HepG2 (cell line): ENCODE results near the gene FBXL12. TPM values are rescaled to one million over a fixed set of nuclear protein-coding genes. Genes with fewer than 3 reads are reported as not detected.

Source experiments
- BORCS8-MEF2B ChIP-seq: sonication (generic); formaldehyde crosslinking; IDR thresholded peaks from 2 replicates; pipeline ENCODE4 v1.8.0; 2022; ENCODE audit warnings: mild to moderate bottlenecking, missing genetic modification reagents
- ERF ChIP-seq: IDR thresholded peaks from 2 replicates; pipeline ENCODE4 v1.6.1; 2018; ENCODE audit warnings: missing biosample characterization, missing genetic modification reagents
- MAZ ChIP-seq, 2 experiments: sonication (generic) in 1 of 2; formaldehyde crosslinking in 1 of 2; IDR thresholded peaks; 2 replicates each; pipeline versions ENCODE4 v1.5.0 to v1.6.1; 2012 to 2020; ENCODE audit warnings: low read depth in 2 of 2, mild to moderate bottlenecking in 2 of 2, borderline replicate concordance in 1 of 2, improper control_type of control experiment in 1 of 2, low read length in 1 of 2, missing genetic modification reagents in 1 of 2, moderate library complexity in 1 of 2
- MEF2D ChIP-seq: sonication (generic); formaldehyde crosslinking; IDR thresholded peaks from 2 replicates; pipeline ENCODE4 v1.5.1; 2020; ENCODE audit warnings: mild to moderate bottlenecking, missing genetic modification reagents
- ONECUT2 ChIP-seq: sonication (generic); formaldehyde crosslinking; IDR thresholded peaks from 2 replicates; pipeline ENCODE4 v1.4.0; 2020; ENCODE audit warnings: missing genetic modification reagents
- RAD21 ChIP-seq: fragments of 450-650 bp; formaldehyde crosslinking; IDR thresholded peaks from 2 replicates; pipeline ENCODE4 v1.5.0; 2020; ENCODE audit warnings: mild to moderate bottlenecking
- SMYD3 ChIP-seq: sonication (generic); formaldehyde crosslinking; IDR thresholded peaks from 2 replicates; pipeline ENCODE4 v1.8.1; 2023; ENCODE audit warnings: mild to moderate bottlenecking, missing genetic modification reagents
- ZNF207 ChIP-seq: fragments of 450-650 bp; IDR thresholded peaks from 2 replicates; pipeline ENCODE4 v1.6.1; 2016; ENCODE audit warnings: antibody characterized with exemption, borderline replicate concordance
- polyA plus RNA-seq, 8 experiments: library from polyadenylated mRNA; depleted of rRNA in 3 of 8; stranded (reverse) in 7 of 8; unstranded in 1 of 8; fragments of >200 nt; fragmentation: Illumina TruSeq in 4 of 8; extraction: Trizol in 4 of 8; gene quantifications; 2 replicates each; pipeline versions ENCODE4 v1.2.1 to v1.2.3, GENCODE V29; 2011 to 2016; ENCODE audit warnings: low read depth in 4 of 8, missing spikeins in 1 of 8, mixed read lengths in 1 of 8; ENCODE audit not compliant: insufficient read depth in 1 of 8
- total RNA-seq, 5 experiments: library from RNA; depleted of rRNA; stranded (reverse); fragments of >200 nt; fragmentation: Illumina TruSeq; extraction: Trizol; gene quantifications; 2 replicates each; pipeline ENCODE4 v1.2.3, GENCODE V29; 2016; ENCODE audit warnings: low read depth in 1 of 5
- TF ChIP-seq, protein P1 (sequence below), 2 experiments: fragments of 450-650 bp in 1 of 2; sonication (generic) in 1 of 2; formaldehyde crosslinking in 1 of 2; IDR thresholded peaks; 2 replicates each; pipeline versions ENCODE4 v1.6.1 to v1.8.0; 2016 to 2022; ENCODE audit warnings: antibody characterized with exemption in 1 of 2, mild to moderate bottlenecking in 1 of 2, missing genetic modification reagents in 1 of 2
- TF ChIP-seq, protein P2 (sequence below): IDR thresholded peaks from 2 replicates; pipeline ENCODE4 v1.6.1; 2018; ENCODE audit warnings: missing genetic modification reagents, mild to moderate bottlenecking, missing compliant biosample characterization
- TF ChIP-seq, protein P3 (sequence below): IDR thresholded peaks from 2 replicates; pipeline ENCODE4 v1.6.1; 2016; ENCODE audit warnings: missing compliant biosample characterization, missing genetic modification reagents, borderline replicate concordance
- TF ChIP-seq, protein P4 (sequence below): sonication (generic); formaldehyde crosslinking; IDR thresholded peaks from 2 replicates; pipeline ENCODE4 v1.9.0; 2022; ENCODE audit warnings: missing genetic modification reagents, mild to moderate bottlenecking, borderline replicate concordance

Gene FBXL12
- total and polyA plus RNA-seq, 2 of the 13 experiments (the other 11 are each of a cell fraction or from before 2014, with no cell fraction given) = 20.4 to 23.1 TPM

DNA sequence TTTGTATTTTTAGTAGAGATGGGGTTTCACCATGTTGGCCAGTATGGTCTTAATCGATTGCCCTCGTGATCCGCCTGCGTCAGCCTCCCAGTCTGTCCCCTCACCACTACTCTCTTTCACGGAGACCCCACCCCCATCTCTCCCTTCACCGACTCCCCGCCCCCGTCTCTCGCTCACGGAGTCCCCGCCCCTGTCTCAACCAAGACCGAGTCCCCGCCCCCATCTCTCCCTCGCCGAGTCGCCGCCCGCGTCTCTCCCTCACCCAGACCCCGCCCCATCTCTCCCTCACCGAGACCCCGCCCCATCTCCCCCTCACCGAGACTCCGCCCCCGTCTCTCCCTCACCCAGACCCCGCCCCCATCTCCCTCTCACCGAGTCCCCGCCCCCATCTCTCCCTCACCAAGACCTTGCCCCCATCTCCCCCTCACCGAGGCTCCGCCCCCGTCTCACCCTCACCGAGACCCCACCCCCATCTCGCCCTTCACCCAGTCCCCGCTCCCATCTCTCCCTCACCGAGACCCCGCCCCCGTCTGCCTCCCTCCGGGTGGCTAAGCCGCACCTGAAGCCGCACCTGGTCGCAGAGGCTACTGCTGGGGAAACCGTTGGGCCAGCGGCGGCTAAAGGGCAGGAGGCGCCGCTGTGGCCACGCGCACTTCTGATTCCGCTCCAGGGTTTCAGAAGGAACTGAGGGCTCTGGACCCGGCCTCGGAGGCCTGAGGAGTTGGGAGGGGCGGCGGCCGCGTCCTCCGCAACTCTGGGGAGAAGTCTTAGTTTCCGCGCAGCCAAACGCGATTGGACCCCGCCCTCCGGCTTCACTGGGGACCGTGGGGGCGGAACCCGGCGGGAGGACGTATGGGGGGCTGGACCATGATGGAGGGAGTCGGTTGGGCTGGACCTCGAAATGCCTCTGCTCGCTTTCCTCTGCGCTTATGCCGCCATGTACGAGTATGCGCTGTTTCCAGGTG is 33.2 kb downstream of the FBXL12 start (continued):
- TF ChIP-seq, protein P1, sequence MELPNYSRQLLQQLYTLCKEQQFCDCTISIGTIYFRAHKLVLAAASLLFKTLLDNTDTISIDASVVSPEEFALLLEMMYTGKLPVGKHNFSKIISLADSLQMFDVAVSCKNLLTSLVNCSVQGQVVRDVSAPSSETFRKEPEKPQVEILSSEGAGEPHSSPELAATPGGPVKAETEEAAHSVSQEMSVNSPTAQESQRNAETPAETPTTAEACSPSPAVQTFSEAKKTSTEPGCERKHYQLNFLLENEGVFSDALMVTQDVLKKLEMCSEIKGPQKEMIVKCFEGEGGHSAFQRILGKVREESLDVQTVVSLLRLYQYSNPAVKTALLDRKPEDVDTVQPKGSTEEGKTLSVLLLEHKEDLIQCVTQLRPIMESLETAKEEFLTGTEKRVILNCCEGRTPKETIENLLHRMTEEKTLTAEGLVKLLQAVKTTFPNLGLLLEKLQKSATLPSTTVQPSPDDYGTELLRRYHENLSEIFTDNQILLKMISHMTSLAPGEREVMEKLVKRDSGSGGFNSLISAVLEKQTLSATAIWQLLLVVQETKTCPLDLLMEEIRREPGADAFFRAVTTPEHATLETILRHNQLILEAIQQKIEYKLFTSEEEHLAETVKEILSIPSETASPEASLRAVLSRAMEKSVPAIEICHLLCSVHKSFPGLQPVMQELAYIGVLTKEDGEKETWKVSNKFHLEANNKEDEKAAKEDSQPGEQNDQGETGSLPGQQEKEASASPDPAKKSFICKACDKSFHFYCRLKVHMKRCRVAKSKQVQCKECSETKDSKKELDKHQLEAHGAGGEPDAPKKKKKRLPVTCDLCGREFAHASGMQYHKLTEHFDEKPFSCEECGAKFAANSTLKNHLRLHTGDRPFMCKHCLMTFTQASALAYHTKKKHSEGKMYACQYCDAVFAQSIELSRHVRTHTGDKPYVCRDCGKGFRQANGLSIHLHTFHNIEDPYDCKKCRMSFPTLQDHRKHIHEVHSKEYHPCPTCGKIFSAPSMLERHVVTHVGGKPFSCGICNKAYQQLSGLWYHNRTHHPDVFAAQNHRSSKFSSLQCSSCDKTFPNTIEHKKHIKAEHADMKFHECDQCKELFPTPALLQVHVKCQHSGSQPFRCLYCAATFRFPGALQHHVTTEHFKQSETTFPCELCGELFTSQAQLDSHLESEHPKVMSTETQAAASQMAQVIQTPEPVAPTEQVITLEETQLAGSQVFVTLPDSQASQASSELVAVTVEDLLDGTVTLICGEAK (IDR thresholded peaks at IDR 0.05) = no peak
- TF ChIP-seq, protein P1 (CRISPR knock-in tag; IDR thresholded peaks at IDR 0.05) = 0 out of 2 replicates have a peak, but pooled peaks have one; percentile 21
- no peak for TF ChIP-seq ZNF207
- peak; percentile 58; the same call in 1 of the 2 replicates for TF ChIP-seq MAZ (IDR thresholded peaks at IDR 0.05; ENCODE audit: borderline replicate concordance, low read depth, low read length)
- no peak for TF ChIP-seq MAZ (CRISPR knock-in tag; IDR thresholded peaks at IDR 0.05; ENCODE audit: low read depth)
- TF ChIP-seq, protein P2, sequence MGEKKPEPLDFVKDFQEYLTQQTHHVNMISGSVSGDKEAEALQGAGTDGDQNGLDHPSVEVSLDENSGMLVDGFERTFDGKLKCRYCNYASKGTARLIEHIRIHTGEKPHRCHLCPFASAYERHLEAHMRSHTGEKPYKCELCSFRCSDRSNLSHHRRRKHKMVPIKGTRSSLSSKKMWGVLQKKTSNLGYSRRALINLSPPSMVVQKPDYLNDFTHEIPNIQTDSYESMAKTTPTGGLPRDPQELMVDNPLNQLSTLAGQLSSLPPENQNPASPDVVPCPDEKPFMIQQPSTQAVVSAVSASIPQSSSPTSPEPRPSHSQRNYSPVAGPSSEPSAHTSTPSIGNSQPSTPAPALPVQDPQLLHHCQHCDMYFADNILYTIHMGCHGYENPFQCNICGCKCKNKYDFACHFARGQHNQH (CRISPR knock-in tag) = 0 out of 2 replicates have a peak, but pooled peaks have one; percentile 28
- 0 out of 2 replicates have a peak, but pooled peaks have one; percentile 1 for TF ChIP-seq MEF2D (CRISPR knock-in tag)
- TF ChIP-seq BORCS8-MEF2B (CRISPR knock-in tag) = peak; percentile 46; the same call in 1 of the 2 replicates
- TF ChIP-seq ERF (CRISPR knock-in tag) = 0 out of 2 replicates have a peak, but pooled peaks have one; percentile 3
- TF ChIP-seq, protein P3, sequence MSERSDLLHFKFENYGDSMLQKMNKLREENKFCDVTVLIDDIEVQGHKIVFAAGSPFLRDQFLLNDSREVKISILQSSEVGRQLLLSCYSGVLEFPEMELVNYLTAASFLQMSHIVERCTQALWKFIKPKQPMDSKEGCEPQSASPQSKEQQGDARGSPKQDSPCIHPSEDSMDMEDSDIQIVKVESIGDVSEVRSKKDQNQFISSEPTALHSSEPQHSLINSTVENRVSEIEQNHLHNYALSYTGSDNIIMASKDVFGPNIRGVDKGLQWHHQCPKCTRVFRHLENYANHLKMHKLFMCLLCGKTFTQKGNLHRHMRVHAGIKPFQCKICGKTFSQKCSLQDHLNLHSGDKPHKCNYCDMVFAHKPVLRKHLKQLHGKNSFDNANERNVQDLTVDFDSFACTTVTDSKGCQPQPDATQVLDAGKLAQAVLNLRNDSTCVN (CRISPR knock-in tag) = 0 out of 2 replicates have a peak, but pooled peaks have one; percentile 20
- TF ChIP-seq, protein P4, sequence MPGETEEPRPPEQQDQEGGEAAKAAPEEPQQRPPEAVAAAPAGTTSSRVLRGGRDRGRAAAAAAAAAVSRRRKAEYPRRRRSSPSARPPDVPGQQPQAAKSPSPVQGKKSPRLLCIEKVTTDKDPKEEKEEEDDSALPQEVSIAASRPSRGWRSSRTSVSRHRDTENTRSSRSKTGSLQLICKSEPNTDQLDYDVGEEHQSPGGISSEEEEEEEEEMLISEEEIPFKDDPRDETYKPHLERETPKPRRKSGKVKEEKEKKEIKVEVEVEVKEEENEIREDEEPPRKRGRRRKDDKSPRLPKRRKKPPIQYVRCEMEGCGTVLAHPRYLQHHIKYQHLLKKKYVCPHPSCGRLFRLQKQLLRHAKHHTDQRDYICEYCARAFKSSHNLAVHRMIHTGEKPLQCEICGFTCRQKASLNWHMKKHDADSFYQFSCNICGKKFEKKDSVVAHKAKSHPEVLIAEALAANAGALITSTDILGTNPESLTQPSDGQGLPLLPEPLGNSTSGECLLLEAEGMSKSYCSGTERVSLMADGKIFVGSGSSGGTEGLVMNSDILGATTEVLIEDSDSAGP (CRISPR knock-in tag) = peak; percentile 62; the same call in 1 of the 2 replicates
- TF ChIP-seq SMYD3 (CRISPR knock-in tag) = 0 out of 2 replicates have a peak, but pooled peaks have one; percentile 30
- peak; percentile 68 for TF ChIP-seq ONECUT2
- peak; percentile 44 for TF ChIP-seq RAD21 (CRISPR knock-in tag)
